COLO668 (cell line): ENCODE data around the gene IER5L.
"Not testable (repeated sequence)": the region's sequence is repeated elsewhere in the genome, so short reads cannot be mapped to it uniquely, and the experiment has no call there.

Experiments
- DNase-seq: peaks from one replicate; lab custom pipeline; 2025; ENCODE audit not compliant: unreplicated experiment; lab: John Stamatoyannopoulos, UW

The IER5L gene

GRCh38 chr9:129163198-129163670, 14.8 kb downstream of the IER5L start:
- DNase-seq = not testable (repeated sequence)

DNA sequence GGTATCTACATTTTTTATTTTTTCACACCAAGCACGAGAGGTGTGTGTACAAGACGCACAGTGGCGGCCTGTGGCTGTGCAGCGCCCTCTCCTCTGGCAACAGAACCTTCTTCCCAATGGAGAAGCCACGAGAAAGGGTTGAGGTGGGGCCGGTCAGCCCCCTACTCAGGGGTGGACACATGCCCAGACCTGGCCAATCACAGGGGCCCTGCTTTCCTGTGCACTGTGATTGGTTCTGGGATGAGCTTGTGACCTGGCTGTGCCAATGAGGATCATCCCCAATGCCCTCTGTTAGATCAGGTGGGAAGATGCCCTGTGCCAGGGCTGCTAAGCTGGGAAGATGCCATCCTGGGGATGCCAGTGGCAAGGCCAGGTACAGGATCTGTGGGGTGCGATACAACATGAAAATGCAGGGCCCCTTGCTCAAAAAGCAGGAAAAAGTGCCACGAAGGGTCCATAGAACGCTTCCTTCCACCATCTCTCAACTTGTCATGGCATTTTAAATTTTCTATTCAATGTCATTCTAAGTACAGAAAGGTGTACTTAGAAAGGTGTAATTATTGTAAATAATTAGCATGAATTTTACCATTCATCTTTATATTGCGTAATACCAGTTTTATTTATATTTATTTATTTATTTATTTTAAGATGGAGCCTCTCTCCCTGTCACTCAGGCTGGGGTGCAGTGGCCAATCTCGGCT, 15.4 kb downstream of the IER5L start:
- DNase-seq = no peak

- no peak for DNase-seq
Observed at GRCh38 chr9:129161534-129161837, 16.6 kb downstream of the IER5L start.

DNA sequence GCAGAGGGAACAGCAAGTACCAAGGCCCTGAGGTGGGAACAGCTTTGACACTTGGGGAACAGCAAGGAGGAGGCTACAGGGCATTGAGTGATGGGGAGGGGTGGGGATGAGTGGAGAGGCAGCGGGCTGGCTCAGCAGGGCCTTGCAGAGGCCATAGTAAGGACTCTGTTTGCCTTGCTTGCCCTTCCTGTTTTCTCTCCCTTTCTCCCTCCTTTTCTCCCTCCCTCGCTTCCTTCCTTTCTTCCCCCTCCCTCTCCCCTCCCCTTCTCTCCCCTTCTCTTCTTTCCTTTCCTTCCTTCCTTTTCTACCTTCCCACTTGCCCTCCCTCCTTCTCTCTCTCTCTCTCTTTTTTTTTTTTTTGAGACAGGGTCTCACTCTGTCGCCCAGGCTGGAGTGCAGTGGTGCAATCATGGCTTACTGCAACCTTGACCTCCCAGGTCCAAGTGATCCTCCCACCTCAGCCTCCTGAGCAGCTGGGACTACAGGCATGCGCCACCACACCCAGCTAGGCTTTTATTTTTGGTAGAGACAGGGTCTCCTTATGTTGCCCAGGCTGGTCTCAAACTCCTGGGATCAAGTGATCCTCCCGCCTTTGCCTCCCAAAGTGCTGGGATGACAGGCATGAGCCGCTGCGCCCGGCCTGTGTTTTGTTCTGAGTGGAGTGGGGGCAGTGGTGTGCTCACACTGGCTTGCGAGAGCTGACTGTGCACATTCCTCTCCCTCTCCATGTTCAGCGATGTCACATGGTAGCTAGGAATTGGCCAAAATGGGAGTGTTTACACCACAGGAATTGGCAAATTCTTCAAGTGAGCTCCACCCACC, 17.1 kb downstream of the IER5L start:
- no peak for DNase-seq

DNA sequence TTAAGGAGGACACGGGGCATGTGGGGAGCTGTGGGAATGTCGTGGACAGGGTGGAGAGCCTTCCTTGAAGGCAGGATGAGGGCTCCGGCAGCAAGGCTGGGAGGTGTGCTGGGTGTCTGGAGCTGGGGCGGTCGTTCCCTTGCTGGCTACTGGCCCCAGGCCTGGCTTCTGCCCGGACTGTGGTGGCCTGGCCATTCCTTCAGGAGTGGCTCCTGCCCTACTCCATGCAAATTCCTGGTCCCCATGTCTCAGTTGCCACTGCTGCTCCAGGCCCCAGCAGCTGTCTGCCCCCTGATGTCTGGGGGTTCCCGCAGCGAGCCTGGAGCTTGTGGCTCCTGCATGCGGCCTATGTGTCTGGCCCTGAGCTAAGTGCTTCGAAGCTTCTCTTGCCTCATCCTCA, 21.9 kb downstream of the IER5L start:
- DNase-seq = no peak

DNA sequence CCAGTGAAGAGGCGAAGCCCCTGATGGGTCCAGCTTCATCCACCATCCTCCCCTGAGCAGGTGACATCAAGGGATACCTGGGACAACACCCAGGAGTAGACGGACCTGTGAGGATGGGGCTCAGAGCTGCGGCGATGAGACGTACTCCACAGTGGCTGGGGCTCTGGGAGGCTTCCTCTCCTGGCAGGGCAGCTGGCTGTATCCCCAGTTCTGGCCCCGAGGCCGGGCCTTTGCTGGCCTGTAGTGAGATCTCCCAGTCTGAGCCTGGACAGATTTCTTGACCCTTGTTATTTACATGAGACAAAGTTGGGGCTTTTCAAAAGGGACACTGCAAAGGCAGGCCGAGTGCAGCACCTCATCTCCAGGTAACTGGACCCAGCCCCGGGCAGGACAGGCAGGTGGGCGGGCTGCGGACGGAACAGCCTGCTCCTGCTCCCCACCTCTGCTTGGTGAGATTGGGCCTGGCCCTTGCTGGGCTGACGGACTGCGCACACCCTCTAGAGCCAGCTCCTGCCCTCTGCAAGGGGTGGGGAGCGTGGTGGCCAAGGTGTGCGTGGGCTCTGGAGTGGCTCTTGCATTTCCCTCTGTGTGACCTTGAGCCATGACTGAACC, 23.1 kb downstream of the IER5L start:
- no peak for DNase-seq

- no peak for DNase-seq
Observed at GRCh38 chr9:129151469-129151868, 26.6 kb downstream of the IER5L start.

- no peak for DNase-seq
Observed at GRCh38 chr9:129150672-129151211, 27.3 kb downstream of the IER5L start.

- DNase-seq = no peak
Observed at GRCh38 chr9:129150122-129150521, 27.9 kb downstream of the IER5L start.

- DNase-seq = no peak
Observed at GRCh38 chr9:129149442-129149841, 28.6 kb downstream of the IER5L start.

GRCh38 chr9:129148463-129149204, 29.4 kb downstream of the IER5L start:
- DNase-seq = no peak

DNA sequence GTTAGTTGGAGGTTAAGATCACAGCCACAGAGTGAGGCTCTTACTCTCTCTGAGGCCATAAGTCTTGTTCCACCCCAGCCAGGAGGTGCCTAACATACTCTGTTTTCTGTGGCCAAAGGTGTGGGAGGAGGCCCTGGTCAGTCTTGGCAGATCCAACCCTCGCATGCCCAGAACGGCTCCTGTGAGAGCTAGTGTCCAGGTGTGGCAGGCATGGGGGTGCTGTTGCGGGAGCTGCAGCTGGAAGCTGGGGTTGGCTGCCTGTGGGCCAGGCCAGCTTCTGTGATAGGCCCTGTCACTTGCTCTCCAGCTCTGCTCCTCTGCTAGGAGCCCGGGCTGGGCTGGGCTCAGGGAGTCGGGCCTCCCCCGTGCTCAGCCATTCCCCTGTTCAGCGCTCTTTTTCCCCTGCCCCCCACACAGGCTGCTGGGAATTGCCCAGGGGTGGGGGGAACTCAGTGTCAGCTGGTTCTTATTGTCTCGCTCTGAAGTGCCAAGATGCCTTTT, 31.6 kb downstream of the IER5L start:
- DNase-seq = no peak

DNA sequence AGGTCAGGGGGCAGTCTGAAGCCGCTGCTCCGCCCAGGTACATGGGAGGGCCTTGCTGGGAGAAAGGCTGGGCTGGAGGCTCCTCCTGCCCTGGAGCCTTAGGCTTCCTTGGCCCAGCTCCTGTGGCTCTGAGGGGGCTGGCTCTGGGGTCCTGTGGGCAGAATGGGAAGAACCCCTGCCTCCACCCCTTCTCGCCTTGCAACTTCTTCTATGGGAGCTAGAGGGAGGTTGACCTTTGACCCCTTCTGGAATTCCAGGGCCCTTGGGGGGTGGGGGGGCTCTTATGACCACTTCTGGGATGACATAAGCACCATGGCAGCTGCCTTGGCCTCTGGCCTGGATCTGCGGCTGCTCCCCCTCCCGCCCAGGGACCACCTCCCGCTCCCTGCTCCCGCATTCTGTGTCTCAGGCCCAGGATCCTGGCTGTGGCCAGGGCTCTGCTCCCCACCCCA, 32.2 kb downstream of the IER5L start:
- DNase-seq = no peak

DNA sequence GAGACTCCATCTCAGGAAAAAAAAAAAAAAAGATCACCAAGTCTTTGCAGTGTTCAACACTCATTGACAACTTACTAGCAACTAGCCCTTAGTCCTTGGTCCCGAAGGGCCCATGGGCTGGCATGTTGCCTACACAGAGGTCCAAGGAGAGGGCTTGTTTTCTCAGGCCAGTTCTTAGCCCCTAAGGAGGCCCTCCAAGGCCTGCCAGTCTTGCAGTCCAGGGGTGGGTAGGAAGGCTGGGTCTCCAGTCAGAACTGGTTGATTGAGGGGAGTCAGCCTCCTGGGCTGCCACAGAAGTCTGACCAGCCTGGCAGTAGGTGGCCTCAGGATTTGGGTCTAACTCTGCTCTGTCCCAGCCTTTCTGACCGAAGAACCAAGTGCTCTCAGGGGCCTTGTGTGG, 32.7 kb downstream of the IER5L start:
- no peak for DNase-seq

DNA sequence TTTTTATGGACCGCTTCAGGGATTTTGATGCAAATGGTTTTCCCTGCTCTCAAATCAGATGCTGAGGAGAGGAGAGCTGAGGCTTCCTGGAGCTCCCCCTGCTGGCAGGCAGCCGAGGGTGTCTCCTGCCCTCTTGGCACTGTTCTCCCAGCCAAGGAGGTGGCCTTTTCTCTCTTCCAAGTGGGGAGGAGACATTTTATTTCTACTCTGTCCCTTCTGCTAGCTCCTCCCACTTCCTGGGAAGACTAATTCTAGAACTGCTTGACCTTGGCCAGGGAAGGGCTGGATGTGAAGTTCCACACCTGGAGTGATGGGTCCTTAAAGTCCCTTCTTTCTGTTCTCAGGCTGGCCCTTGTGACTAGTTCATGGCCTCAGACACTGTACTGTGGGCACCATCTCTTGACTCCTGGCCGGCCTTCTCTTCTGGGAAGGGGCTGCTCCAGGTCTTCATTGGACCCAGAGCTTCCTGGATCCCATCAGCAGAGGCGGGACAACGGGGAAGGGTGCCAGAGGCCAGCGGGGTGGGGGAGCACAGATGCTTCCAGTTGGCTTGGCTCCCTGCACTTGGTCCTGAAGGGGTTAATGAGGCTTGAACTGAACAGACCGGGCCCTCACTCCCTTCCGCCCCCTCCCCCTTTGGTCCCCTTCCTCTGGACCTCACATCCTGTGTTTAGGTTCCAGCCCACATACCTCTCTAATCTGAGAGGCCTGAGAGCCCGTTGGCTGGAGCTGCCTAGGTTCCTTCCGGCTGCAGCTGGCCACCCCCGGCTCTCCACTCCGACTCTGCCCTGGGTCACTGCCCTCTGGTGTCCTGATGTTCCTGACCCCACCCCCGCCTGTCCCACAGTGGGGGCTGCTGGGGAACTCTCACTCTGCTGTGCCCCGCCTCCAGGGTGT, 34.8 kb downstream of the IER5L start:
- peak; percentile 62 for DNase-seq

DNA sequence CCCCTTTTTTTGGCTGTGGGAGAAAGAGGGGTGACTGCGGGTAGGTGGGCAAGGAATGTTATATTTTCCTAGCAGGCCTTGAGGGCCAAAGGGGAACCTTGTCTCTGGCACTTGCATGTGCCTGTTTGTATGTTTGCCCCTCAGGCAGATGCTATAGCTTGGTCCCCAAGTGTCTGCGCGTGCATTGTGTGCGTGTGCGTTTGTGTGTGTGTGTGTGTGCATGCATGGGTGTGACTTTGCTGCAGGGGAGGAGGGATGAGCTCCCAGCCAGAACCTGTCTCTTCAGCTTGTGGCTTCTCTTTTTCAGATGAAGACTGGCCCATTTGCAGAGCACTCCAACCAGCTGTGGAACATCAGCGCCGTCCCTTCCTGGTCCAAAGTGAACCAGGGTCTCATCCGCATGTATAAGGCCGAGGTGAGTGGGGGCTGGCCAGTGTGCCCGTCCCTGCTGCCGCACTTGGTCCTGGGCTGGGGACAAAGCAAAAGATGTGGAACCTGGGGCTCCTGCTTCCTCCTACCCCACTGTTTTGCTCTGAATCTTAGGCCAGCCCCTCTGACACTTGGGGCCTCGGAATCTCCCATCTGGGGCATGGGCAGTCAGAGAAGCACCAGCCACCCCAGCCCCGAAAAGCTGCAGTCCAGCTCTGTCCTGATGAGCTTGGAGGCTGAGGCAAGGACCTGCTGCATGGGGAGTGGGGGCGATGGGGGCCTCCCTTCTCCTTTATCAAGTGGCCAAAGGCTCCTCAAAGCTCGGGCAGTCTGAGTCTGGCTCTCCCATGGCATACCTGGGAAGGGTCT, 35.7 kb downstream of the IER5L start:
- no peak for DNase-seq

GRCh38 chr9:129141066-129142041, 36.7 kb downstream of the IER5L start:
- no peak for DNase-seq
